Nucleus accumbens (tissue), 56 donors: Measurements from ENCODE around the gene TFPI.

Source experiments
- DNase-seq, 56 donors: peaks; one replicate each; lab custom pipeline; 2025; lab: John Stamatoyannopoulos, UW

Gene TFPI

GRCh38 chr2:187475499-187476248 is 78.6 kb downstream of the TFPI start:
- no peak for DNase-seq

- DNase-seq, result no peak
Observed at GRCh38 chr2:187470698-187471097, 83.5 kb downstream of the TFPI start.

GRCh38 chr2:187469538-187469937 is 84.7 kb downstream of the TFPI start:
- DNase-seq, result no peak

GRCh38 chr2:187468262-187468661 is 86.0 kb downstream of the TFPI start:
- no peak for DNase-seq

- no peak for DNase-seq
Observed at GRCh38 chr2:187466129-187466792, 88.0 kb downstream of the TFPI start.

- no peak for DNase-seq
Observed at GRCh38 chr2:187462839-187463238, 91.4 kb downstream of the TFPI start.

- DNase-seq, result peak in 1 of 56 donors; percentile 2
Observed at GRCh38 chr2:187461294-187462261, 92.7 kb downstream of the TFPI start.

GRCh38 chr2:187459256-187459655 is 95.0 kb downstream of the TFPI start:
- no peak for DNase-seq

GRCh38 chr2:187453078-187453641 is 101.1 kb downstream of the TFPI start:
- no peak for DNase-seq

GRCh38 chr2:187451510-187451909 is 102.7 kb downstream of the TFPI start:
- no peak for DNase-seq

GRCh38 chr2:187447336-187447735 is 106.9 kb downstream of the TFPI start:
- no peak for DNase-seq

- no peak for DNase-seq
Observed at GRCh38 chr2:187446711-187447110, 107.5 kb downstream of the TFPI start.

- no peak for DNase-seq
Observed at GRCh38 chr2:187445051-187445450, 109.2 kb downstream of the TFPI start.

- DNase-seq, result no peak
Observed at GRCh38 chr2:187442778-187443177, 111.5 kb downstream of the TFPI start.

GRCh38 chr2:187442378-187442777 is 111.9 kb downstream of the TFPI start:
- DNase-seq, result no peak

GRCh38 chr2:187440101-187440675 is 114.0 kb downstream of the TFPI start:
- DNase-seq, result no peak

GRCh38 chr2:187438455-187438854 is 115.8 kb downstream of the TFPI start:
- DNase-seq, result no peak

- DNase-seq, result no peak
Observed at GRCh38 chr2:187435756-187436155, 118.5 kb downstream of the TFPI start.

GRCh38 chr2:187435078-187435477 is 119.2 kb downstream of the TFPI start:
- DNase-seq, result no peak

- no peak for DNase-seq
Observed at GRCh38 chr2:187434342-187434785, 119.9 kb downstream of the TFPI start.
